ENCODE results near the gene ZCCHC14. TPM values are rescaled to one million over a fixed set of nuclear protein-coding genes. Genes with fewer than 3 reads are reported as not detected.

The ZCCHC14 gene
- total and polyA plus RNA-seq, 2 of the 13 experiments (the other 11 are each of a cell fraction or from before 2014, with no cell fraction given) = 12.4 to 12.5 TPM

DNA sequence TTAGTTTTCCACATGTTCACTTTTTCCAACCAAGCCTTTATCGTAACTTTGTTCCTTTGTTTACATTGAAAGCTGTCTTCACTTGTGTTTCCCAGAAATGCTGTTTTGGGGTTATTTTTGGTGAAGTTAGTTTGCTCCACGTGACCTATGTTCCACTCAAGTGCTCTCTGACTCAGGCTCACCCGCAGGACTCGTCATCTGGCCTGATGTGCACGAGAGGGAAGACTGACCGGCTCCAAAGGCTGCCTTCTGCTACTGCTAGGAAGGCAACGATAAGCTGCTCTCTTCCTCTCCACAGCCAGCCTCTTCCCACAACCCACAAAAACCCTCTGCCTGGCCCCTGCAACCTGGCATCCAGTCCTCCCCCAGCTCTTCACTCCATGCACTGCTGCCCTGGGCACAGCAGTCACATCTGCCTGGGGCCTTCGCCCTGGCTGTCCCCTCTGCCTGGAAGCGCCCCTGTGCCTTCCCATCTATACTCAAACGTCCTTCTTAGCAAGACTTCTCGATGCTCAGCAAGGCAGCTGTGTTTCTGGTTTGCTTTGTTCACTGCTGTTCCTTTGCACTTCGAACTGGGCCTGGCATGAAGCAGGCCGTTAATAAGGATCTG is 28.0 kb downstream of the ZCCHC14 start (continued):
- TF ChIP-seq NFKBIZ (CRISPR knock-in tag; IDR thresholded peaks at IDR 0.05) (0 out of 2 replicates have a peak, but pooled peaks have one; percentile 32), POLR2AphosphoS2 (IDR thresholded peaks at IDR 0.05; ENCODE audit: low read depth, low read length) (no peak), ZNF546 (CRISPR knock-in tag; conservative IDR thresholded peaks at IDR 0.05) (no peak), RXRA (CRISPR knock-in tag; IDR thresholded peaks at IDR 0.05) (0 out of 2 replicates have a peak, but pooled peaks have one; percentile 17), EP300 (IDR thresholded peaks at IDR 0.05; ENCODE audit: low read depth in 2 of 2, low read length in 2 of 2) (no peak), EP300 (CRISPR knock-in tag; IDR thresholded peaks at IDR 0.05; ENCODE audit: borderline replicate concordance) (no peak), ZNF205 (CRISPR knock-in tag; IDR thresholded peaks at IDR 0.05) (no peak), MTF2 (CRISPR knock-in tag; IDR thresholded peaks at IDR 0.05; ENCODE audit: borderline replicate concordance) (no peak), ZNF335 (CRISPR knock-in tag; IDR thresholded peaks at IDR 0.05) (no peak), MIER3 (CRISPR knock-in tag; IDR thresholded peaks at IDR 0.05; ENCODE audit: borderline replicate concordance) (no peak), KLF12 (CRISPR knock-in tag; IDR thresholded peaks at IDR 0.05; ENCODE audit: borderline replicate concordance) (no peak), RFX5 (IDR thresholded peaks at IDR 0.05; ENCODE audit: low read depth, low read length) (0 out of 2 replicates have a peak, but pooled peaks have one; percentile 38), RFX1 (IDR thresholded peaks at IDR 0.05) (no peak), KDM6A (CRISPR knock-in tag; IDR thresholded peaks at IDR 0.05; ENCODE audit: low read depth) (peak; percentile 7; the same call in 1 of the 2 replicates), ATM (IDR thresholded peaks at IDR 0.05; ENCODE audit: borderline replicate concordance) (no peak), SMC3 (IDR thresholded peaks at IDR 0.05; ENCODE audit: low read length) (no peak), NR2F6 (IDR thresholded peaks at IDR 0.05) (no peak), NR2F6 (CRISPR knock-in tag; IDR thresholded peaks at IDR 0.05) (no peak), GATAD1 (CRISPR knock-in tag; IDR thresholded peaks at IDR 0.05) (no peak), SMARCC2 (IDR thresholded peaks at IDR 0.05) (no peak), EEA1 (CRISPR knock-in tag; IDR thresholded peaks at IDR 0.05; ENCODE audit: borderline replicate concordance) (no peak), SNAI1 (CRISPR knock-in tag; IDR thresholded peaks at IDR 0.05; ENCODE audit: borderline replicate concordance) (no peak), ZFYVE20 (CRISPR knock-in tag; IDR thresholded peaks at IDR 0.05; ENCODE audit: borderline replicate concordance, low read depth) (no peak), ZFAT (CRISPR knock-in tag; conservative IDR thresholded peaks at IDR 0.05) (no peak), BCL6 (CRISPR knock-in tag; IDR thresholded peaks at IDR 0.05) (no peak)
- TF ChIP-seq, protein P1, sequence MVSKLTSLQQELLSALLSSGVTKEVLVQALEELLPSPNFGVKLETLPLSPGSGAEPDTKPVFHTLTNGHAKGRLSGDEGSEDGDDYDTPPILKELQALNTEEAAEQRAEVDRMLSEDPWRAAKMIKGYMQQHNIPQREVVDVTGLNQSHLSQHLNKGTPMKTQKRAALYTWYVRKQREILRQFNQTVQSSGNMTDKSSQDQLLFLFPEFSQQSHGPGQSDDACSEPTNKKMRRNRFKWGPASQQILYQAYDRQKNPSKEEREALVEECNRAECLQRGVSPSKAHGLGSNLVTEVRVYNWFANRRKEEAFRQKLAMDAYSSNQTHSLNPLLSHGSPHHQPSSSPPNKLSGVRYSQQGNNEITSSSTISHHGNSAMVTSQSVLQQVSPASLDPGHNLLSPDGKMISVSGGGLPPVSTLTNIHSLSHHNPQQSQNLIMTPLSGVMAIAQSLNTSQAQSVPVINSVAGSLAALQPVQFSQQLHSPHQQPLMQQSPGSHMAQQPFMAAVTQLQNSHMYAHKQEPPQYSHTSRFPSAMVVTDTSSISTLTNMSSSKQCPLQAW (CRISPR knock-in tag; IDR thresholded peaks at IDR 0.05) = no peak
- TF ChIP-seq, protein P2, sequence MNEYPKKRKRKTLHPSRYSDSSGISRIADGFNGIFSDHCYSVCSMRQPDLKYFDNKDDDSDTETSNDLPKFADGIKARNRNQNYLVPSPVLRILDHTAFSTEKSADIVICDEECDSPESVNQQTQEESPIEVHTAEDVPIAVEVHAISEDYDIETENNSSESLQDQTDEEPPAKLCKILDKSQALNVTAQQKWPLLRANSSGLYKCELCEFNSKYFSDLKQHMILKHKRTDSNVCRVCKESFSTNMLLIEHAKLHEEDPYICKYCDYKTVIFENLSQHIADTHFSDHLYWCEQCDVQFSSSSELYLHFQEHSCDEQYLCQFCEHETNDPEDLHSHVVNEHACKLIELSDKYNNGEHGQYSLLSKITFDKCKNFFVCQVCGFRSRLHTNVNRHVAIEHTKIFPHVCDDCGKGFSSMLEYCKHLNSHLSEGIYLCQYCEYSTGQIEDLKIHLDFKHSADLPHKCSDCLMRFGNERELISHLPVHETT (CRISPR knock-in tag; conservative IDR thresholded peaks at IDR 0.05) = 0 out of 2 replicates have a peak, but pooled peaks have one; percentile 31
- TF ChIP-seq, protein P3, sequence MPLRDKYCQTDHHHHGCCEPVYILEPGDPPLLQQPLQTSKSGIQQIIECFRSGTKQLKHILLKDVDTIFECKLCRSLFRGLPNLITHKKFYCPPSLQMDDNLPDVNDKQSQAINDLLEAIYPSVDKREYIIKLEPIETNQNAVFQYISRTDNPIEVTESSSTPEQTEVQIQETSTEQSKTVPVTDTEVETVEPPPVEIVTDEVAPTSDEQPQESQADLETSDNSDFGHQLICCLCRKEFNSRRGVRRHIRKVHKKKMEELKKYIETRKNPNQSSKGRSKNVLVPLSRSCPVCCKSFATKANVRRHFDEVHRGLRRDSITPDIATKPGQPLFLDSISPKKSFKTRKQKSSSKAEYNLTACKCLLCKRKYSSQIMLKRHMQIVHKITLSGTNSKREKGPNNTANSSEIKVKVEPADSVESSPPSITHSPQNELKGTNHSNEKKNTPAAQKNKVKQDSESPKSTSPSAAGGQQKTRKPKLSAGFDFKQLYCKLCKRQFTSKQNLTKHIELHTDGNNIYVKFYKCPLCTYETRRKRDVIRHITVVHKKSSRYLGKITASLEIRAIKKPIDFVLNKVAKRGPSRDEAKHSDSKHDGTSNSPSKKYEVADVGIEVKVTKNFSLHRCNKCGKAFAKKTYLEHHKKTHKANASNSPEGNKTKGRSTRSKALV (CRISPR knock-in tag; IDR thresholded peaks at IDR 0.05) = no peak
- TF ChIP-seq, protein P4, sequence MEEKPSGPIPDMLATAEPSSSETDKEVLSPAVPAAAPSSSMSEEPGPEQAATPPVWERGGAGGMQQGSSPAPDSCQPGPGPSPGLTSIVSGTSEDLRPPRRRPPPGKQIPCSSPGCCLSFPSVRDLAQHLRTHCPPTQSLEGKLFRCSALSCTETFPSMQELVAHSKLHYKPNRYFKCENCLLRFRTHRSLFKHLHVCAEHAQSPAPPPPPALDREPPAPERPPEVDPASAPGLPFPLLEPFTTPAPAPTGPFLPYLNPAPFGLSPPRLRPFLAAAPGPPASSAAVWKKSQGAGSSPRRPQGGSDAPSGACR (CRISPR knock-in tag; IDR thresholded peaks at IDR 0.05) = no peak; the same call in 1 of the 2 replicates

Measured in HepG2 (cell line).